Iris pigment epithelial cell (primary cell): ENCODE data around the gene TBC1D16.

Experiments
- DNase-seq: peaks from one replicate; pipeline ENCODE4 v3.0.0-alpha.2; 2011; ENCODE audit warnings: low read depth

TBC1D16 gene

GRCh38 chr17:79926605-79927135, 109.0 kb downstream of the TBC1D16 start:
- DNase-seq: no peak

- no peak for DNase-seq
These were observed 109.5 kb downstream of the TBC1D16 start for GRCh38 chr17:79926142-79926604.

GRCh38 chr17:79925242-79925957, 110.3 kb downstream of the TBC1D16 start:
- peak; percentile 41 for DNase-seq

- no peak for DNase-seq
These were observed 111.1 kb downstream of the TBC1D16 start for GRCh38 chr17:79924639-79924976.

GRCh38 chr17:79923974-79924638, 111.6 kb downstream of the TBC1D16 start:
- DNase-seq: peak; percentile 23

GRCh38 chr17:79922798-79923197, 112.9 kb downstream of the TBC1D16 start:
- DNase-seq: no peak

GRCh38 chr17:79922116-79922601, 113.5 kb downstream of the TBC1D16 start:
- DNase-seq: no peak

GRCh38 chr17:79921411-79922115, 114.1 kb downstream of the TBC1D16 start:
- DNase-seq: no peak

GRCh38 chr17:79920751-79921410, 114.8 kb downstream of the TBC1D16 start:
- DNase-seq: no peak

- DNase-seq: no peak
These were observed 115.6 kb downstream of the TBC1D16 start for GRCh38 chr17:79919862-79920720.

GRCh38 chr17:79919164-79919585, 116.5 kb downstream of the TBC1D16 start:
- DNase-seq: no peak

- no peak for DNase-seq
These were observed 117.0 kb downstream of the TBC1D16 start for GRCh38 chr17:79918581-79919163.

- no peak for DNase-seq
These were observed 117.7 kb downstream of the TBC1D16 start for GRCh38 chr17:79917902-79918484.

GRCh38 chr17:79916991-79917901, 118.4 kb downstream of the TBC1D16 start:
- DNase-seq: no peak

- DNase-seq: no peak
These were observed 119.2 kb downstream of the TBC1D16 start for GRCh38 chr17:79916506-79916905.

- DNase-seq: peak; percentile 29
These were observed 119.7 kb downstream of the TBC1D16 start for GRCh38 chr17:79915850-79916430.

GRCh38 chr17:79914813-79915740, 120.6 kb downstream of the TBC1D16 start:
- no peak for DNase-seq
